AG09309 (cell line): ENCODE results near the gene LIMS1.
A peak's percentile ranks its signal among the peaks of the same experiment; 100 is the strongest.
"Not testable (repeated sequence)": the region's sequence is repeated elsewhere in the genome, so short reads cannot be mapped to it uniquely, and the experiment has no call there.

Experiments
- DNase-seq: peaks from one replicate; pipeline ENCODE4 v3.0.0-alpha.2; 2010; ENCODE audit warnings: low read depth
- H3K4me3 ChIP-seq: 2 replicates; pipeline ENCODE4 v1.5.1; 2011; ENCODE audit warnings: mild to moderate bottlenecking, low read depth, low read length, moderate library complexity; ENCODE audit not compliant: control insufficient read depth
- CTCF ChIP-seq: IDR thresholded peaks from 2 replicates; pipeline ENCODE4 v1.5.1; 2011; ENCODE audit warnings: mild to moderate bottlenecking, low read depth, low read length, inconsistent platforms; ENCODE audit not compliant: insufficient read depth, control insufficient read depth; ENCODE audit errors: missing control alignments

The LIMS1 gene

DNA sequence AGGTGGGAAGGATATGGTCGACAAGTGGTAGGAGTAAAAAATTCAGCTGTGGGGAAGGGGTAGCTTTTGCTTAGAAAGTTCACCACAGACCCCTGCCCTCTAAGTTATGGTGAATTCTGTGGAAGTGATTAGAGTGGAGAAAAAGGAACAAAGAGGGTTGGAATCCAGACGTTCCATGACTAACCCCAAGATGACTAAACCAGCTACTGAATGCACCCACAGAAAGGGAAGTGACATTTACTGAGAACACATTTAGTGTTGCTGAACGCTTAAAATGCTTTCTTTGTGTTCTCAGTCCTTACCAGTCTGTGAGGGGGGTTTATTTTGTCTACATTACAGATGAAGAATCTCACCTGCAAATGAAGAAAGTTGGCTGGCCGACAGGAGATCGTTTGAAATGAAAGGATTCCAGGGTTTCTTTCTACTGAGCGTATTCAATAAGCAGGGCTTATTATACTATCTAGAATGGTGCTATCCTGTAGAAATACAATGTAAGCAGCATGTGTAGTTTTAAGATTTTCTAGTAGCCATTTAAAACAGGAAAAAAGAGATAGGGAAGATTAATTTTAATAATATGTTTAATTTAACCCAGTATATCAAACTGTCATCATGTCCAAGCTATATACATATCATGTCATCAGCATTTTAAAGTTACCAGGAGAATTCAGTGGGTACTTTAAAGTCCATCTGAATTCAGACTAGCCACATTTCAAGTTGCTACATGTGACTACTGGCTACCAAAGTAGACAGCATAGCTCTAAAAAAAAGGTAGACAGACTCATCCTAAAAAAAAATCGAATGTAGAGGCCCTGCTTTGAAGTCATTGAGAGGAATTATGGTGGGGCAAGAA lies 60.1 kb downstream of the LIMS1 start:
- no peak for DNase-seq
- H3K4me3 ChIP-seq, result no peak overlapping the region
- no peak for TF ChIP-seq CTCF

DNA sequence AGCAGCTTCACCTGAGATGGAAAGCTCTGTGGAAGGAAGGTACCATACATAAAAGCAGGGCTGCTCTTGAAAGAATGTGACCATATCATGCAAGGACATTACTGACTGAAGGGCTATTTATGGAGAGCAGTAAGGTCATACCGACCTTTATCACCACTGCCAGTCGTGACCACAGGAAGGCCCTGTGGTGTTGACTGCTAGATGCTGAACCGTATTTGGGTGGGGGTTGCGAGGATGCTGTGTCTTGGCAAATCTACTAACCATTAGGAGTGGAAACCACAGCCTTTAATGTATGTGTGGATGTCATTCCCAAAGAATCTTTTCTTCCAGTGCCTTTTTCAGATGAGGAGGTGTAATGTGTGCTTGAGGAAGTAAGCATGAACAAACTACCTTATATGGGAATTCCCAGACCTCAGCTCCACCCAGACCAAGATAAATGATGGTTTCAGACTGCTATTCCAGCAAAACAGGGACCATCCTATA lies 60.8 kb downstream of the LIMS1 start:
- TF ChIP-seq CTCF, result no peak
- DNase-seq, result no peak
- H3K4me3 ChIP-seq, result no peak overlapping the region

DNA sequence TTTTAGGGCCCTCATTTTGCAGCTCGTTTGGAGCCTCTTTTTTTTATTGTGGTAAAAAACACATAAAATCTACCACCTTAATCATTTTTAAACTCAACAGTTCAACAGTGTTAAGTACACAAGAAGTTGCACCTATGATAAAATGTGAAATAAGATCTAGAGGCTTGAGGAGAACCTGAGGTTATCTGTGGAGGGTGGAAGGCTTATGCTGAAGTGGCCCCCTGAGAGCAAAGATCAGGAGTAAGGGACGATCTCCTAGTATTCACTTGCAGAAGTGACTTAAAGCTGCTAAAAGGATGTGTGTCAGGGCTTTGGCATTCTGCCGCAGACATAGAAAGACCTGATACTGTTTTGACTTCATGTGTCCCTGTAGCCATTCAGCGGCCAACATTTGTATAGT lies 61.5 kb downstream of the LIMS1 start:
- not testable (repeated sequence) for DNase-seq

GRCh38 chr2:108597105-108597744 lies 63.0 kb downstream of the LIMS1 start:
- TF ChIP-seq CTCF, result peak; percentile 14
- DNase-seq, H3K4me3 ChIP-seq: not testable (repeated sequence)

More for the DNA sequence above, 61.5 kb downstream of the LIMS1 start:
- not testable (repeated sequence) for H3K4me3 ChIP-seq

DNA sequence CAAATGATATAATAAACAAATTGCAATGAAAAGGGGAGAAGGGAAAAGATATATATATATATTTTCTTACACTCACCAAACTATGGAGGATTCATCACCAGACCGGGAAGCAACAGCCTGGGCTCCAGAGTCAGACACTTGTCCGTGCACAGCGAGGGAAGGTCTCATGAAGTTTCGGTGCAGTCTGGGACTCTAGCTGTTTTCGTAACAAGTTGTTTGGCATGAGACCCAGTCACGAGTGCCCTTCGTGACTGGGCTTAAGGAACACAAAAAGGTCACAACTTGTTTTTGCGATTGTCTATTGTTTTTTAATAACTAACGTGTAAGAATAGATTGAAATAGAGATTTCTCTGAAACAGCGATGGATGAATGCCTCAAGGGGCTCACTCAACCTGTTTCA lies 66.9 kb downstream of the LIMS1 start:
- not testable (repeated sequence) for DNase-seq, H3K4me3 ChIP-seq

- no peak for TF ChIP-seq CTCF
- DNase-seq, result no peak
- H3K4me3 ChIP-seq, result no peak overlapping the region
These were observed 68.2 kb downstream of the LIMS1 start for GRCh38 chr2:108602422-108602821.

DNA sequence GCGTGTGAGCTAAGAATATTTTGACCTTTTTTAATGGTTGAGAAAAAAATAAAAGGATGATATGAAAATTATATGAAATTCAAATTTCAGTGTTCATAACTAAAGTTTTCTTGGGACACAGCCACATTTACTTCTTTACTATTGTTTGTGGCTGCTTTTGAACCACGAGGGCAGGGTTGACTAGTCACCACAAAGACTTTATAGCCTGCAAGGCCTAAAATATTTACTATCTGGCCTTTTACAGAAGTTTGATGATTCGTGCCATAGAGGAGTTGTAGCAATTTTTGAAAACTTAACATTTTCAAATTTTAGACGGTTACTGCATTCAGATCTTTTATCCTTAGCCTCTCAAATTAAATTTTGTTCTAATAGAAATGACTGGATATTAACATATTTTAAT lies 69.9 kb downstream of the LIMS1 start:
- no peak for DNase-seq

More for the DNA sequence above, 69.9 kb downstream of the LIMS1 start:
- no peak for TF ChIP-seq CTCF
- no peak overlapping the region for H3K4me3 ChIP-seq
